CD14-positive monocyte (primary cell): Measurements from ENCODE around the gene GIPR. TPM values are rescaled to one million over a fixed set of nuclear protein-coding genes. Genes with fewer than 3 reads are reported as not detected.

Source experiments
- DNase-seq, 3 donors: peaks; one replicate each; pipeline ENCODE4 v3.0.0-alpha.2; 2011 to 2022
- H2AFZ ChIP-seq: 2 replicates; pipeline ENCODE4 v1.6.0; 2012; ENCODE audit warnings: mild to moderate bottlenecking, low read depth, low read length, inconsistent platforms; ENCODE audit not compliant: insufficient read depth, poor library complexity, severe bottlenecking
- H3K27ac ChIP-seq, 2 donors: 1 replicate in 1 of 2; 2 replicates in 1 of 2; pipeline ENCODE4 v1.5.1; 2012 to 2013; ENCODE audit warnings: low read length in 2 of 2, control low read depth in 1 of 2, inconsistent platforms in 1 of 2, low read depth in 1 of 2, mild to moderate bottlenecking in 1 of 2
- H3K27me3 ChIP-seq, 2 donors: one replicate each; pipeline versions ENCODE4 v1.6.0 to v1.6.1; 2011 to 2013; ENCODE audit warnings: low read length in 2 of 2; ENCODE audit not compliant: control insufficient read depth in 2 of 2, insufficient read depth in 2 of 2
- H3K36me3 ChIP-seq, 2 donors: replicated peaks in 1 of 2; 1 replicate in 1 of 2; 2 replicates in 1 of 2; pipeline versions ENCODE4 v1.5.1 to v1.6.1; 2012 to 2013; ENCODE audit warnings: low read length in 2 of 2, control low read depth in 1 of 2, inconsistent platforms in 1 of 2, mild to moderate bottlenecking in 1 of 2; ENCODE audit not compliant: insufficient read depth in 2 of 2, control insufficient read depth in 1 of 2
- H3K4me1 ChIP-seq, 2 donors: 1 replicate in 1 of 2; 2 replicates in 1 of 2; pipeline versions ENCODE4 v1.5.1 to v1.6.1; 2012 to 2013; ENCODE audit warnings: low read length in 2 of 2, control low read depth in 1 of 2, inconsistent platforms in 1 of 2, mild to moderate bottlenecking in 1 of 2, moderate library complexity in 1 of 2; ENCODE audit not compliant: insufficient read depth in 2 of 2, control insufficient read depth in 1 of 2
- H3K4me2 ChIP-seq: replicated peaks from 2 replicates; pipeline ENCODE3; 2012; ENCODE audit warnings: low read length, moderate library complexity, mild to moderate bottlenecking; ENCODE audit not compliant: poor library complexity, severe bottlenecking; ENCODE audit errors: extremely low read depth
- H3K4me3 ChIP-seq, 3 experiments: fragments of 200-600 bp in 1 of 3; sonication (generic) in 1 of 3; replicated peaks in 1 of 3; 1 replicate in 2 of 3; 2 replicates in 1 of 3; pipeline ENCODE4 v1.5.1; 2011 to 2013; ENCODE audit warnings: low read length in 3 of 3, mild to moderate bottlenecking in 3 of 3, control low read depth in 2 of 3, low read depth in 2 of 3, inconsistent platforms in 1 of 3, moderate library complexity in 1 of 3
- H3K79me2 ChIP-seq: 2 replicates; pipeline ENCODE4 v1.6.0; 2012; ENCODE audit warnings: mild to moderate bottlenecking, control low read depth, inconsistent platforms, low read length, moderate library complexity; ENCODE audit not compliant: insufficient read depth
- H3K9ac ChIP-seq: 2 replicates; pipeline ENCODE4 v1.6.0; 2017; ENCODE audit warnings: low read length, mild to moderate bottlenecking; ENCODE audit not compliant: insufficient read depth, poor library complexity, severe bottlenecking
- H3K9me3 ChIP-seq, 2 donors: replicated peaks in 1 of 2; 1 replicate in 1 of 2; 2 replicates in 1 of 2; pipeline versions ENCODE4 v1.5.1 to v1.6.1; 2012 to 2013; ENCODE audit warnings: low read length in 2 of 2, control low read depth in 1 of 2; ENCODE audit not compliant: control insufficient read depth in 1 of 2, insufficient read depth in 1 of 2
- H4K20me1 ChIP-seq: 2 replicates; pipeline ENCODE4 v1.6.0; 2012; ENCODE audit warnings: mild to moderate bottlenecking, low read length, control low read depth, moderate library complexity; ENCODE audit not compliant: insufficient read depth
- H3K27ac Mint-ChIP-seq, 7 donors: one replicate each; pipeline ENCODE4 v1.8.0; 2020; ENCODE audit warnings: mild to moderate bottlenecking in 7 of 7, mixed read lengths in 7 of 7, moderate library complexity in 6 of 7, inconsistent platforms in 2 of 7
- H3K27me3 Mint-ChIP-seq, 3 donors: one replicate each; pipeline ENCODE4 v1.8.0; 2021 to 2022; ENCODE audit warnings: low read depth in 3 of 3, mild to moderate bottlenecking in 3 of 3, mixed read lengths in 3 of 3, moderate library complexity in 3 of 3, inconsistent platforms in 1 of 3
- H3K36me3 Mint-ChIP-seq, 2 donors: one replicate each; pipeline ENCODE4 v1.8.0; 2020; ENCODE audit warnings: mixed read lengths in 2 of 2, inconsistent platforms in 1 of 2, mild to moderate bottlenecking in 1 of 2
- H3K4me1 Mint-ChIP-seq: one replicate; pipeline ENCODE4 v1.8.0; 2020; ENCODE audit warnings: mild to moderate bottlenecking, mixed read lengths
- H3K4me3 Mint-ChIP-seq, 2 donors: one replicate each; pipeline ENCODE4 v1.8.0; 2020; ENCODE audit warnings: mild to moderate bottlenecking in 2 of 2, mixed read lengths in 2 of 2, moderate library complexity in 1 of 2
- H3K9me3 Mint-ChIP-seq, 7 donors: one replicate each; pipeline ENCODE4 v1.8.0; 2020 to 2022; ENCODE audit warnings: mixed read lengths in 7 of 7, mild to moderate bottlenecking in 6 of 7, moderate library complexity in 6 of 7, inconsistent platforms in 2 of 7
- CTCF ChIP-seq: fragments of 200-600 bp; IDR thresholded peaks from one replicate; pipeline ENCODE4 v1.8.0; 2022; ENCODE audit warnings: antibody characterized with exemption, mild to moderate bottlenecking
- WGBS: methylation state at CpG from one replicate; pipeline ENCODE4 v1.1.5; 2013; ENCODE audit warnings: missing lambda C conversion rate; ENCODE audit not compliant: insufficient coverage; 5-methylcytosine and 5-hydroxymethylcytosine counted together
- intact Hi-C, 2 donors: fragments of 100-400 bp; cut with micrococcal nuclease; formaldehyde crosslinking; loops; one replicate each; pipeline versions ENCODE4 v1.15.0 to v1.15.1; 2023
- polyA plus RNA-seq, 3 donors: library from polyadenylated mRNA; depleted of rRNA in 1 of 3; unstranded in 2 of 3; stranded (reverse) in 1 of 3; fragments of 300-500 nt in 2 of 3; fragments of >200 nt in 1 of 3; fragmentation: Illumina TruSeq in 2 of 3; gene quantifications; 1 replicate in 2 of 3; 2 replicates in 1 of 3; pipeline ENCODE4 v1.2.3, GENCODE V29; 2012 to 2021

Gene GIPR
- polyA plus RNA-seq, 3 donors, result not detected

GRCh38 chr19:45663800-45664199 lies 4.2 kb upstream of the GIPR start:
- Histone ChIP-seq H3K36me3 (no peaks in the 10 kb centered on the region), H3K9me3 (no peaks in the 10 kb centered on the region), H3K4me1 (peaks cover 9 to 19% of the 10 kb centered on the region in 2 donors), H4K20me1 (no peaks in the 10 kb centered on the region), H2AFZ (no peak overlapping the region), H3K9ac (no peak overlapping the region), H3K4me2 (no peak overlapping the region), H3K79me2 (no peaks in the 10 kb centered on the region), H3K4me3 (no peak overlapping the region), H3K27ac (no peak overlapping the region), H3K27me3 (peaks cover 12 to 23% of the 10 kb centered on the region in 2 donors)
- Mint-ChIP-seq H3K9me3 (peaks cover 0 to 10% (median 3%) of the 10 kb centered on the region in 7 donors), H3K27me3 (peaks cover 36 to 62% (median 48%) of the 10 kb centered on the region in 3 donors), H3K36me3 (peaks cover 3 to 9% of the 10 kb centered on the region in 2 donors), H3K4me3 (no peak overlapping the region), H3K27ac (no peak overlapping the region), H3K4me1 (peaks cover 20% of the 10 kb centered on the region)
- intact Hi-C loops, result no loop called here
- DNase-seq, result no peak
- no CpG with 5 or more reads among the region's 1 CpG for WGBS
- TF ChIP-seq CTCF, result no peak

- Histone ChIP-seq H3K4me2 (no peak overlapping the region), H2AFZ (no peak overlapping the region), H3K4me1 (peaks cover 17 to 27% of the 10 kb centered on the region in 2 donors), H3K9ac (no peak overlapping the region), H3K4me3 (no peak overlapping the region), H3K79me2 (no peaks in the 10 kb centered on the region), H3K27me3 (peaks cover 17 to 31% of the 10 kb centered on the region in 2 donors), H3K36me3 (no peaks in the 10 kb centered on the region), H4K20me1 (no peaks in the 10 kb centered on the region), H3K27ac (no peak overlapping the region), H3K9me3 (no peaks in the 10 kb centered on the region)
- peak overlapping the region in 1 of 2 donors; percentile 16 for H3K4me3 Mint-ChIP-seq
- H3K36me3 Mint-ChIP-seq, result peaks cover 3 to 9% of the 10 kb centered on the region in 2 donors
- H3K9me3 Mint-ChIP-seq, result peaks cover 0 to 18% (median 3%) of the 10 kb centered on the region in 7 donors
- intact Hi-C loops, result no loop called here
- no peak for DNase-seq
- peaks cover 28% of the 10 kb centered on the region for H3K4me1 Mint-ChIP-seq
- no peak overlapping the region for H3K27ac Mint-ChIP-seq
- no peak for TF ChIP-seq CTCF
- H3K27me3 Mint-ChIP-seq, result peaks cover 42 to 68% (median 52%) of the 10 kb centered on the region in 3 donors
- WGBS, result 95% methylated on average over 7 of the region's 7 CpGs
These were observed 3.4 kb upstream of the GIPR start for GRCh38 chr19:45664575-45664974.
